Measurements from ENCODE around the gene MAPK8IP1.

- no peak for TF ChIP-seq CTCF (IDR thresholded peaks at IDR 0.05)
- TF ChIP-seq MAX (IDR thresholded peaks at IDR 0.05): no peak
- no peak for TF ChIP-seq CHD4 (IDR thresholded peaks at IDR 0.05; ENCODE audit: borderline replicate concordance)
- TF ChIP-seq NFE2L2 (conservative IDR thresholded peaks at IDR 0.05; ENCODE audit: low read length): no peak
- TF ChIP-seq RNF2 (IDR thresholded peaks at IDR 0.05; ENCODE audit: borderline replicate concordance, low read depth): no peak
- TF ChIP-seq POLR2A (IDR thresholded peaks at IDR 0.05; ENCODE audit: low read length): no peak
- TF ChIP-seq USF2 (IDR thresholded peaks at IDR 0.05): no peak
- no peak for TF ChIP-seq MYC (IDR thresholded peaks at IDR 0.05; ENCODE audit: borderline replicate concordance, low read length)
- TF ChIP-seq GATA3 (IDR thresholded peaks at IDR 0.05; ENCODE audit: borderline replicate concordance): no peak
- no peak for TF ChIP-seq CBX2 (IDR thresholded peaks at IDR 0.05; ENCODE audit: borderline replicate concordance, low read depth)
- no peak for TF ChIP-seq MAZ (IDR thresholded peaks at IDR 0.05; ENCODE audit: borderline replicate concordance, low read depth, low read length)
- no peak for TF ChIP-seq SREBF2 (IDR thresholded peaks at IDR 0.05)
- no peak for TF ChIP-seq CEBPB (IDR thresholded peaks at IDR 0.05)
- no peak for TF ChIP-seq EP300 (IDR thresholded peaks at IDR 0.05)
Measured at GRCh38 chr11:45900916-45901617, 15.6 kb downstream of the MAPK8IP1 start.

All from A549 (cell line).